Ovary (tissue), 9 donors: ENCODE results near the gene MED28. TPM values are rescaled to one million over a fixed set of nuclear protein-coding genes. Genes with fewer than 3 reads are reported as not detected.
A peak's percentile ranks its signal among the peaks of the same experiment; 100 is the strongest.

Source experiments
- DNase-seq, 5 donors: peaks; one replicate each; pipeline ENCODE4 v3.0.0-alpha.2; 2019 to 2020
- H3K27ac ChIP-seq, 2 donors: fragments of 200-600 bp; one replicate each; pipeline versions ENCODE4 v1.5.1 to v1.8.0; 2019 to 2022
- H3K27me3 ChIP-seq: fragments of 200-600 bp; one replicate; pipeline ENCODE4 v1.8.0; 2022
- H3K36me3 ChIP-seq: fragments of 200-600 bp; sonication (generic); one replicate; pipeline ENCODE4 v1.5.1; 2019
- H3K4me1 ChIP-seq: one replicate; pipeline ENCODE4 v1.8.1; 2013; ENCODE audit warnings: mild to moderate bottlenecking, moderate library complexity; ENCODE audit not compliant: insufficient read depth
- H3K4me3 ChIP-seq: fragments of 200-600 bp; sonication (generic); one replicate; pipeline ENCODE4 v1.5.1; 2017
- H3K9me3 ChIP-seq, 2 donors: fragments of 200-600 bp in 1 of 2; sonication (generic) in 1 of 2; one replicate each; pipeline versions ENCODE4 v1.5.1 to v1.8.1; 2013 to 2019; ENCODE audit warnings: mild to moderate bottlenecking in 1 of 2, moderate library complexity in 1 of 2
- EP300 ChIP-seq: sonication (generic); formaldehyde crosslinking; IDR thresholded peaks from one replicate; pipeline ENCODE4 v1.6.1; 2017; ENCODE audit warnings: antibody characterized with exemption
- POLR2A ChIP-seq: fragments of 450-650 bp; IDR thresholded peaks from one replicate; pipeline ENCODE4 v1.6.1; 2017; ENCODE audit warnings: antibody characterized with exemption, mild to moderate bottlenecking, moderate library complexity
- WGBS, 3 donors: extraction: QIAGEN DNeasy Blood & Tissue Kit in 1 of 3; methylation state at CpG; one replicate each; pipeline versions ENCODE4 v1.1.5 to v1.1.7; 2013 to 2017; 5-methylcytosine and 5-hydroxymethylcytosine counted together
- intact Hi-C, 4 donors: fragments of 100-400 bp; cut with DNase I; formaldehyde crosslinking; loops; one replicate each; pipeline versions ENCODE4 v1.11.0 to v1.15.1; 2022 to 2023
- polyA plus RNA-seq, 2 donors: library from polyadenylated mRNA; stranded (reverse); fragments of 200-250 nt in 1 of 2; fragments of 350-450 nt in 1 of 2; fragmentation: Illumina TruSeq in 1 of 2; extraction: RNeasy Lipid Tissue Mini Kit (QIAGEN cat#74804) in 1 of 2; gene quantifications; one replicate each; pipeline ENCODE4 v1.2.3, GENCODE V29; 2013 to 2014
- total RNA-seq, 7 donors: library from RNA; depleted of rRNA in 2 of 7; stranded (reverse); fragments of >200 nt in 2 of 7; fragmentation: NEBNext Ultra II Directional in 3 of 7; extraction: Animal tissue kit (Norgen Biotek cat#: 25700) in 3 of 7; gene quantifications; one replicate each; pipeline versions ENCODE4 v1.1.0 to v1.2.4, GENCODE V29; 2016 to 2023
- TF ChIP-seq, protein P1 (sequence below), 3 donors: fragments of 450-650 bp in 2 of 3; fragments of 200-600 bp in 1 of 3; IDR thresholded peaks; one replicate each; pipeline versions ENCODE4 v1.5.1 to v1.8.0; 2016 to 2022; ENCODE audit warnings: antibody characterized with exemption in 3 of 3, mild to moderate bottlenecking in 1 of 3
- donor health status: DM: no; HTN: no; CAD: no; lungs with moderate emphysema.
- donor health status: DM: no; HTN: no; CAD: no.
- donor health status: Bipolar disorder and iron deficiency.
- donor health status: DM: yes; HTN: yes; CAD: no.
- donor health status: DM: no; HTN: no; CAD: no.
- donor health status: DM: yes; HTN: yes; CAD: no.

Gene MED28
- total and polyA plus RNA-seq, 9 donors: 14.7 to 78.7 (median 60.7) TPM

DNA sequence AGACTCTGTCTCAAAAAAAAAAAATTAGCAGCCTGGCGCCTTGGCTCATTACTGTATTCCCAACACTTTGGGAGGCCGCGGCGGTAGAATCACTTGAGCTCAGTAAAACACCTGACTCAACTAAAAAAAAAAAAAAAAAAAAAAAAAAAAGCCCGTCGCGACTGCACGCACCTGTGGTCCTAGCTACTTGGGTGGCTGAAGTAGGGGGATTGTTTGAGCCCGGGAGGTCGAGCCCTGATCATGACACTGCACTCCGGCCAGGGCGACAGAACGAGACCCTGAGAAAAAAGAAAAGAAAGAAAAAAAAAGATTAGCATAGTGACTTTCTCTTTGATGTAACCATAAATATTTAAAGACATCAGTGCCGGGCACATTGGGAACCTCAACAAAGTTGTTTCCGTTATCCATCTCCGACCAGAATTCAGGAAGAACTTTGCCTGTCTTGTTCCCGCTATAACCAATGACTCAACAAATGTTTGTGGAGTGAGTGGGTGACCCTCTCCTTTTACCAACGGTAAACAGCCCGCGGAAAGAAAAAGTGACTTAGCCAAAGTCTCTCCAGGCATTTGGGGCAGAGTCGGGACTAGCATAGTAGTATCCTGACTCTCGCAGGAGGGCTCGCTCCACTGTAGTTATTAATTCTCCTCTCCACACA lies 553 bp upstream of the MED28 start:
- Histone ChIP-seq H3K4me3 (peak overlapping the region; percentile 84), H3K27me3 (no peaks in the 10 kb centered on the region), H3K36me3 (no peaks in the 10 kb centered on the region), H3K27ac (peak overlapping the region; percentile 56 to 68), H3K9me3 (no peaks in the 10 kb centered on the region), H3K4me1 (peaks cover 8% of the 10 kb centered on the region)
- 0 to 2% (median 1%) methylated on average over 23 of the region's 23 CpGs for WGBS, 3 donors
- intact Hi-C loops: loop anchor here in 1 of 4 donors (5.0 kb wide), 1 partner anchor 37 kb away; the partner anchor contains the start of gene LAP3
- DNase-seq: peak in 1 of 5 donors; percentile 15
- TF ChIP-seq POLR2A: no peak
- TF ChIP-seq, protein P1, sequence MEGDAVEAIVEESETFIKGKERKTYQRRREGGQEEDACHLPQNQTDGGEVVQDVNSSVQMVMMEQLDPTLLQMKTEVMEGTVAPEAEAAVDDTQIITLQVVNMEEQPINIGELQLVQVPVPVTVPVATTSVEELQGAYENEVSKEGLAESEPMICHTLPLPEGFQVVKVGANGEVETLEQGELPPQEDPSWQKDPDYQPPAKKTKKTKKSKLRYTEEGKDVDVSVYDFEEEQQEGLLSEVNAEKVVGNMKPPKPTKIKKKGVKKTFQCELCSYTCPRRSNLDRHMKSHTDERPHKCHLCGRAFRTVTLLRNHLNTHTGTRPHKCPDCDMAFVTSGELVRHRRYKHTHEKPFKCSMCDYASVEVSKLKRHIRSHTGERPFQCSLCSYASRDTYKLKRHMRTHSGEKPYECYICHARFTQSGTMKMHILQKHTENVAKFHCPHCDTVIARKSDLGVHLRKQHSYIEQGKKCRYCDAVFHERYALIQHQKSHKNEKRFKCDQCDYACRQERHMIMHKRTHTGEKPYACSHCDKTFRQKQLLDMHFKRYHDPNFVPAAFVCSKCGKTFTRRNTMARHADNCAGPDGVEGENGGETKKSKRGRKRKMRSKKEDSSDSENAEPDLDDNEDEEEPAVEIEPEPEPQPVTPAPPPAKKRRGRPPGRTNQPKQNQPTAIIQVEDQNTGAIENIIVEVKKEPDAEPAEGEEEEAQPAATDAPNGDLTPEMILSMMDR (IDR thresholded peaks at IDR 0.05): no peak
- no peak for TF ChIP-seq EP300

DNA sequence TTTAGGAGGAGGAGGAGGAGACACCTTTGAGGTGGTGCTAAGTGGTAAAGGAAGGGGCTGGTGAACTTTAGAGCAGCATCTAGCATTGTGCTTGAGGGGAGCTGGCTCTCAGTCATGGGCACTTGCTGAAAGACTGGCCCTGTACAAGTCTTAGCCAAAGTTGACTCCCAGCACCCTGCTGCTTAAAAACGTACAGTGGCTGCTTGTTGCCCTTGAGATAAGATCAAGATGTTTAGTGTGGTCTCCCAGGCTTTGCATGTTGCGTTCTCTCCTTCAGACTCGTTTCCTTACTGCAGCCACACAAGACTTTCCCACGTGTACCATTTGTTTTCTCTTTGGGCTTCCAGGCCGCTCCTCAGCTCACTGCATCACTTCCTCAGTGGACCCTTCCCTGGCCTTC lies 1.8 kb downstream of the MED28 start:
- WGBS, 3 donors: 51 to 60% (median 53%) methylated on average over 5 of the region's 5 CpGs
- Histone ChIP-seq H3K9me3 (no peaks in the 10 kb centered on the region), H3K4me3 (no peak overlapping the region), H3K27me3 (no peaks in the 10 kb centered on the region), H3K36me3 (no peaks in the 10 kb centered on the region), H3K4me1 (peaks cover 8% of the 10 kb centered on the region), H3K27ac (no peak overlapping the region)
- intact Hi-C loops: loop anchor here in 1 of 4 donors (5.0 kb wide), 2 partner anchors 39 to 54 kb away; partner anchors contain the start of gene LAP3
- TF ChIP-seq, protein P1 (IDR thresholded peaks at IDR 0.05): no peak
- TF ChIP-seq POLR2A (no peak), EP300 (no peak)
- no peak for DNase-seq

DNA sequence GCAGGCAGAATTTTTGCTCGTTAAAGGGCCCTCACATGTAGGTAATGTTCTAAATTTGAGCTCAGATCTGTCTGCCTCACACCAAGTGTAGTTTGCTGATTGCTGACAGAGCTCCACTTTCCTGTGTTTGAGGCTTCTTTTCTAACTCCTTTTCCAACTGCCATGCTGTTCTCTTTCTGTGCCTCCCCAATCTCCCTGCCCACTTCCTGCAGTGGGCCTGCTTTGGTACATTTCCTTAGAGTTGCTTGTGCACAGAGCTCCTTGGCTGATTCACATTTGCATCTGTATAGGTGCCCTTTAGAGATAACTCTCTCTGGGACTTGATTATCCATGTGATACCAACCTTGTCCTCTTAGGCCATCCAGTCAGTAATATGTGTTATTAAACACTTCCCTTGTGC lies 4.5 kb downstream of the MED28 start:
- no peaks in the 10 kb centered on the region for H3K27me3 ChIP-seq
- intact Hi-C loops: loop anchor here in 1 of 4 donors (5.0 kb wide), 2 partner anchors 42 to 57 kb away; partner anchors contain the start of gene LAP3
- TF ChIP-seq, protein P1 (IDR thresholded peaks at IDR 0.05): no peak
- no peak for TF ChIP-seq EP300
- TF ChIP-seq POLR2A: no peak
- no peaks in the 10 kb centered on the region for H3K36me3 ChIP-seq
- no peak overlapping the region for H3K4me3 ChIP-seq
- no peak for DNase-seq
- WGBS, 3 donors: 0 to 31% (median 0%) methylated on average over 1 of the region's 1 CpG
- H3K9me3 ChIP-seq: no peaks in the 10 kb centered on the region
- no peak overlapping the region for H3K27ac ChIP-seq
- H3K4me1 ChIP-seq: peaks cover 8% of the 10 kb centered on the region

DNA sequence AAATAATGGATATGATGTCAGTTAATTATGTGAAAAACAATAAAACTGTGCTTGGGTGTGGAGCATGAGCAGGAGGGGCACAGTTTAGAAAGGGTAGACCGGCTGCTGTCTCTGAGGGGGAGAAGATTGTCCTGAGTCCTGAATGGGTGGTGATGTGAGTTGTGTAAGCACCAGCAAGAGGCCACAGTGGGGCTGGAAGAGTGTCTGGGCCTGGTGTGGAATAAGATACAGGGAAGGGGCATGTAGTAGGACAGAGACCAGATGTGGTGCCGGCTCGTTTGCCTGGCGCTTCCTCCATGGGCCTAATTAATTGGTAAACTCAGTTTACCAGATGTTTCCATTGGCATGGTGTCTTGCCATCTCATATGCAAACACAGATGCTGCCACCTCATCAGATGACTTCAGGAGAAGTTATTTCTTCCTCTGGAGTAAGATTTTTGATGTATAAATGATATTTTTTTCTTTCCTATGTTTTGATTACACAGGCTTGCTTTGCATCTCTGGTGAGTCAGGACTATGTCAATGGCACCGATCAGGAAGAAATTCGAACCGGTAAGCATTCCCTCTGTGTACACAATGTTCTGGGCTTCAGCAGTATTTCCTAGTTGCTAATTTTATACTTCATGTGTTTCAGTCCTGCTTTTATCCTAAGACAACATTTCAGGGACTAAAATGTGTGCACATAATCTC lies 5.1 kb downstream of the MED28 start:
- Histone ChIP-seq H3K27ac (no peak overlapping the region), H3K27me3 (no peaks in the 10 kb centered on the region), H3K4me1 (peaks cover 8% of the 10 kb centered on the region), H3K4me3 (no peak overlapping the region), H3K36me3 (no peaks in the 10 kb centered on the region), H3K9me3 (no peaks in the 10 kb centered on the region)
- WGBS, 3 donors: 55 to 60% (median 56%) methylated on average over 7 of the region's 7 CpGs
- TF ChIP-seq EP300 (no peak), POLR2A (no peak)
- TF ChIP-seq, protein P1 (IDR thresholded peaks at IDR 0.05): no peak
- no peak for DNase-seq
- intact Hi-C loops: loop anchor here in 1 of 4 donors (5.0 kb wide), 2 partner anchors 42 to 57 kb away; partner anchors contain the start of gene LAP3
